Mesodermal cell (in vitro differentiated cells): Measurements from ENCODE around the gene HNRNPA1L2. TPM values are rescaled to one million over a fixed set of nuclear protein-coding genes. Genes with fewer than 3 reads are reported as not detected.
"Not testable (repeated sequence)": the region's sequence is repeated elsewhere in the genome, so short reads cannot be mapped to it uniquely, and the experiment has no call there.

ENCODE experiments used
- H3K27ac ChIP-seq: 2 replicates; pipeline ENCODE4 v1.7.0; 2013; ENCODE audit warnings: mild to moderate bottlenecking, low read depth, low read length, moderate library complexity; ENCODE audit not compliant: severe bottlenecking
- H3K36me3 ChIP-seq: 2 replicates; pipeline ENCODE4 v1.7.1; 2013; ENCODE audit warnings: mild to moderate bottlenecking, low read length, moderate library complexity; ENCODE audit not compliant: control insufficient read depth, insufficient read depth
- H3K4me1 ChIP-seq: one replicate; pipeline ENCODE4 v1.7.1; 2013; ENCODE audit warnings: mild to moderate bottlenecking, low read length; ENCODE audit not compliant: insufficient read depth, control insufficient read depth, poor library complexity, severe bottlenecking
- H3K4me3 ChIP-seq: 2 replicates; pipeline ENCODE4 v1.7.0; 2013; ENCODE audit warnings: low read length, control low read depth, mild to moderate bottlenecking; ENCODE audit not compliant: insufficient read depth, poor library complexity, severe bottlenecking; ENCODE audit errors: extremely low read depth
- H3K9me3 ChIP-seq: 2 replicates; pipeline ENCODE4 v1.7.1; 2013; ENCODE audit warnings: mild to moderate bottlenecking, low read length, moderate library complexity; ENCODE audit not compliant: control insufficient read depth
- WGBS, 2 experiments: methylation state at CpG; one replicate each; pipeline ENCODE4 v1.1.5; 2013; ENCODE audit warnings: missing lambda C conversion rate in 2 of 2; ENCODE audit not compliant: insufficient coverage in 2 of 2; 5-methylcytosine and 5-hydroxymethylcytosine counted together
- polyA plus RNA-seq, 2 experiments: library from polyadenylated mRNA; stranded (reverse); fragments of 50-300 nt; gene quantifications; one replicate each; pipeline ENCODE4 v1.2.3, GENCODE V29; 2013

The HNRNPA1L2 gene
- 7.5 TPM for polyA plus RNA-seq (2013, experiment 1 of 2)
- polyA plus RNA-seq (2013, experiment 2 of 2): 8.4 TPM

DNA sequence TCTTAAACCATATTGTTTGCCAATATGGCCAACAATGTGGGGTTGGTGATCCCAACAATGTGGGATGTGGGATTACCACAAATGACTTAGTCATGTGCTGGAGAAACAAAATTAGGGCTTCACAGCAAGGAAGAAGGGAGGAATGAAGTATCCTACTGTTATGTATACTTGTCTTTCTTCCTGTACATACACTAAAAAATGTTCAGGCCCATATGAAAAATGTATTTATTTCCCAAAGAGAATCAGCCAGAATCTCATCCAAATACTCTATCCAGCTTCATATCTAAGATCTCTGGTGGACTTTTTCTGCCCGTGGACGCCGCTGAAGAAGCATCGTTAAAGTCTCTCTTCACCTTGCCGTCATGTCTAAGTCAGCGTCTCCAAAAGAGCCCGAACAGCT lies at the start of gene HNRNPA1L2:
TSS of gene HNRNPA1L2 (plus strand) at position 301 of the 400 bp plus-strand sequence. CDS start at position 363, 62 bp downstream.
- Histone ChIP-seq H3K27ac (no peak within 1 kb of the TSS), H3K9me3 (no peaks in the 10 kb centered on the region), H3K4me3 (no peak within 1 kb of the TSS), H3K4me1 (no peaks in the 10 kb centered on the region), H3K36me3 (peaks cover 34% of the 10 kb centered on the region)
- WGBS, 2 experiments: 100% methylated on average over 6 to 7 of the region's 7 CpGs

GRCh38 chr13:52593175-52593574 lies 49.1 kb upstream of the HNRNPA1L2 start:
- H3K36me3 ChIP-seq, H3K27ac ChIP-seq, H3K4me1 ChIP-seq, H3K4me3 ChIP-seq, H3K9me3 ChIP-seq: not testable (repeated sequence)
- WGBS, 2 experiments: 100% methylated on average over 1 of the region's 3 CpGs; no CpG with 5 or more reads in 1 of the 2 experiments

DNA sequence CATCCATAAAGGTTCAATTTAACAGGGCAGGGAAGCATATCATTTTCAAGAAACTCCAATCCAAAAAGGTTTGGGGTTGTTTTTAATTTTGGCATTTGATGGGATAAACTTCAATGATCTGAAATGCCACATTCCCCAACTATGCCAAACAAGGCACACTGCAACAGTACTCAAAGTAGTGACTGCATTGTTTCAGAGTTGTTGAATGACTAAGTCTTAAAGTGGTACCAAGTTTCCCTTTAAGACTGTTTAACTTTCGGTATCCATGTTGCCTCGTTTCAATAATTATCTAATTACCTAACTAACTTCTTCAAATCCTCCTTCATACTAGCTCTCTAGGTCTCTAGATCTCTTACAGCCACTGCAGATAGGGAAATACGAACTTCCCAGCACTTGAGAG lies 48.4 kb upstream of the HNRNPA1L2 start:
- not testable (repeated sequence) for H3K27ac ChIP-seq, H3K36me3 ChIP-seq, H3K4me3 ChIP-seq, H3K4me1 ChIP-seq, H3K9me3 ChIP-seq
- WGBS, 2 experiments: 83% methylated on average over 2 of the region's 3 CpGs; no CpG with 5 or more reads in 1 of the 2 experiments

DNA sequence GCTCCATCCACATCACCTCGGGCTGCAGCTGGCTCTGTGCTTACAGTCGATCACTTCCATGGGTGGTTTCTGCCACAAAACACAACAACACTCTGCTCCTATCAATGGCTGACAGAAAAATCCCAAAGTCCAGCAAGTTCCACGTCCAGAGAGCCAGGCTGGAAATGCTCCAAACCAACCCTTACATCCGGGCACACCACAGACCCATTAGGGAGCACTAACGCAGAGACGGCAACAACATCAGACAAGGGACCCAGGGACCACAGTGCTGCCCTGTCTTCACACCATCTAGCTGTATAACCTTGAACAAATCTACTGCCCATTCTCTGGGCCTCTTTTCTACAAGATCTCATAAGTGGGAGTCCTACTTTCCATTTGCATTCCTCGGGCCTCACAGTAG lies 47.9 kb upstream of the HNRNPA1L2 start:
- H3K9me3 ChIP-seq, H3K36me3 ChIP-seq, H3K4me3 ChIP-seq, H3K27ac ChIP-seq, H3K4me1 ChIP-seq: not testable (repeated sequence)
- WGBS, 2 experiments: 89 to 100% methylated on average over 4 to 6 of the region's 7 CpGs

DNA sequence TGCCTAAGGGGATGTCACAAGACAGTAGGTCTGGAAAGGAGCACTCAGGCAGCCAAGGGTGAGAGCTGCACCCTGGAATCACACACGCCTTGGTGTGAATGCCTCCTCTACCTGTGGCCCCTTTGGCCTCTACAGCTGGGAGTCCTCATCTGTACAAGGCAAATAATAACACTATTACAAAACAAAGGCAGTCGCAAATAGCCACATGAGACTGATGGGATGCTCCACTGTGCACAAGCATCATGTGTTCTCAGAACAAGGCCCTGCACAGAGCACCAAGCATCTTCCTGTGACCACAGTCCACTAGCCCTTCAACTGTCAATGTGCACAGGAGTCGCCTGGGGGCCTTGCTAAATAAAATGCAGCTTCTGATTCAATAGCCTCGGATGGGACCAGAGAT lies 44.6 kb upstream of the HNRNPA1L2 start:
- Histone ChIP-seq H3K36me3 (no peaks in the 10 kb centered on the region), H3K27ac (no peak overlapping the region), H3K4me3 (no peak overlapping the region), H3K9me3 (no peaks in the 10 kb centered on the region), H3K4me1 (peaks cover 10% of the 10 kb centered on the region)
- 93 to 97% methylated on average over 3 to 4 of the region's 4 CpGs for WGBS, 2 experiments

GRCh38 chr13:52599037-52599847 lies 43.0 kb upstream of the HNRNPA1L2 start:
- no peaks in the 10 kb centered on the region for H3K36me3 ChIP-seq
- WGBS, 2 experiments: 44 to 89% methylated on average over 2 to 9 of the region's 13 CpGs
- H3K4me1 ChIP-seq: peaks cover 10% of the 10 kb centered on the region
- H3K4me3 ChIP-seq: peak overlapping the region; percentile 39
- peak overlapping the region; percentile 78 for H3K27ac ChIP-seq
- no peaks in the 10 kb centered on the region for H3K9me3 ChIP-seq

- peak overlapping the region; percentile 39 for H3K4me3 ChIP-seq
- H3K9me3 ChIP-seq: no peaks in the 10 kb centered on the region
- peak overlapping the region; percentile 78 for H3K27ac ChIP-seq
- no peaks in the 10 kb centered on the region for H3K36me3 ChIP-seq
- 2 to 3% methylated on average over 62 to 68 of the region's 73 CpGs for WGBS, 2 experiments
- peaks cover 10% of the 10 kb centered on the region for H3K4me1 ChIP-seq
These were observed 42.2 kb upstream of the HNRNPA1L2 start for GRCh38 chr13:52599848-52600603.

GRCh38 chr13:52600666-52601065 lies 41.6 kb upstream of the HNRNPA1L2 start:
- Histone ChIP-seq H3K27ac (no peak overlapping the region), H3K4me3 (peak overlapping the region; percentile 39), H3K9me3 (no peaks in the 10 kb centered on the region), H3K4me1 (peaks cover 10% of the 10 kb centered on the region), H3K36me3 (no peaks in the 10 kb centered on the region)
- WGBS, 2 experiments: 100% methylated on average over 1 of the region's 3 CpGs; no CpG with 5 or more reads in 1 of the 2 experiments

DNA sequence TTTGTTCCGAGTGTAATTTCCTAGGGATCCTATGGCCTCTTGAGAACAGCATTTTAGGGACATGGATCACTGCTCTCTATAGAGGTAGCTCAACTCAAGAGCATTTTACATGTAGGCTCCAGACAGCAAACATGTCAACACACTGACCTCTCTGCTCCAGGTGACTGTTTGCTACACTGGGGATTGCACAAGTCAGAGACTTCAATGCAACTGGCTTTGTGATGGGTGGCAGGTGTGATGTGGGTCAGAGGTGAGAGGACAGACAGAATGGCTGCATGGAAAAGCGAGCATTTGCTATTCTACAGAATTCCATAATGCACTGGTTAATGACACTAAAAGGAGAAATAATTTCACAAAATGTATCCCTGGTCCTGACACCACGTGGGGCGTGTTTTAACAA lies 38.9 kb upstream of the HNRNPA1L2 start:
- H3K4me3 ChIP-seq, H3K36me3 ChIP-seq, H3K9me3 ChIP-seq, H3K27ac ChIP-seq: not testable (repeated sequence)
- peaks cover 10% of the 10 kb centered on the region for H3K4me1 ChIP-seq
- 80% methylated on average over 1 of the region's 4 CpGs; no CpG with 5 or more reads in 1 of the 2 experiments for WGBS, 2 experiments

DNA sequence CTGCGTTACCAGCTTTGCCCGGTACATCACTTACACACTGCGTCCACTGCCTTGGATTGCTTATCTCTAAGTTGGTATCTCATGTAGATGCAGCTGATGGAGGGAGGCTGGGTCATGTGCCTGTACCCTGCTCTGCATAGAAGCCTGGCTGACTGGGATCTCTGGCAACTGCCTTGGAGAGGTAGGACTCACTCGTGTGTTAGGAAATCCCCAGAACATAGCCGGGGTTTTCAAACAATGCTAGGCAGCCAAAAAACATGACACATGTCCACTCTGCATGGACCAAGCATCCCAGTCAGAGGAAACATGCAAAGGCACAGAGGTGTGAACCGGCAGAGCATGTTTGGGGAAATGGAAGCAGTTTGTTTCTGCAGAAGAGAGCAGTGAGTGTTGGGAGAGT lies 36.1 kb upstream of the HNRNPA1L2 start:
- 86 to 97% methylated on average over 3 of the region's 6 CpGs for WGBS, 2 experiments
- not testable (repeated sequence) for H3K36me3 ChIP-seq

More for the DNA sequence above, 36.1 kb upstream of the HNRNPA1L2 start:
- not testable (repeated sequence) for H3K4me1 ChIP-seq, H3K4me3 ChIP-seq, H3K27ac ChIP-seq, H3K9me3 ChIP-seq
